GM12801 (cell line): ENCODE measurements around the gene HTRA1.

Experiments used
- TF ChIP-seq, protein P1 (sequence below): IDR thresholded peaks from one replicate; pipeline ENCODE4 v1.5.1; 2011; ENCODE audit warnings: control low read depth; ENCODE audit not compliant: insufficient read length; ENCODE audit errors: extremely low read depth

Gene HTRA1

DNA sequence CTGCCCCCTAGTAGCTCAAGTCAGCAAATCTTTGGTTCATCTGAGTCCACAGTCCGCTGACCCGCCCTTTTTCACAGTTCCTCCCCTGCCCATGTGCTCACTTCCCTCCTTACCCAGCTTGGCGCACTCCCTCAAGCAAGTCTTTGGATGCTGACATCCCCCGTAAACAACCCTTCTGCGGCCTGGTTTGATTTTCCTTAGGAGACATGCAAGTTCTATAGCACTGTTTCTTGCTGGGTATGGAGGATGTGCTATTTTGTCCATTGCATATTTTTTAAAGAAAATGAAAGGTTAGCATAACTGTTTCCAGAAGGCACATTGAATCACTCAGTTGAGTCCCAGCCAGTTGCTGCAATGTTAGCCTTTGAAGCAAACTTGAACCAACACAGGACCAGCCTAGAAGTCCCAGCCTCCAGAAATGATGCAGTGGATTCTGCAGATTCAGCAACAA is 38.2 kb downstream of the HTRA1 start:
- TF ChIP-seq, protein P1, sequence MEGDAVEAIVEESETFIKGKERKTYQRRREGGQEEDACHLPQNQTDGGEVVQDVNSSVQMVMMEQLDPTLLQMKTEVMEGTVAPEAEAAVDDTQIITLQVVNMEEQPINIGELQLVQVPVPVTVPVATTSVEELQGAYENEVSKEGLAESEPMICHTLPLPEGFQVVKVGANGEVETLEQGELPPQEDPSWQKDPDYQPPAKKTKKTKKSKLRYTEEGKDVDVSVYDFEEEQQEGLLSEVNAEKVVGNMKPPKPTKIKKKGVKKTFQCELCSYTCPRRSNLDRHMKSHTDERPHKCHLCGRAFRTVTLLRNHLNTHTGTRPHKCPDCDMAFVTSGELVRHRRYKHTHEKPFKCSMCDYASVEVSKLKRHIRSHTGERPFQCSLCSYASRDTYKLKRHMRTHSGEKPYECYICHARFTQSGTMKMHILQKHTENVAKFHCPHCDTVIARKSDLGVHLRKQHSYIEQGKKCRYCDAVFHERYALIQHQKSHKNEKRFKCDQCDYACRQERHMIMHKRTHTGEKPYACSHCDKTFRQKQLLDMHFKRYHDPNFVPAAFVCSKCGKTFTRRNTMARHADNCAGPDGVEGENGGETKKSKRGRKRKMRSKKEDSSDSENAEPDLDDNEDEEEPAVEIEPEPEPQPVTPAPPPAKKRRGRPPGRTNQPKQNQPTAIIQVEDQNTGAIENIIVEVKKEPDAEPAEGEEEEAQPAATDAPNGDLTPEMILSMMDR: no peak

DNA sequence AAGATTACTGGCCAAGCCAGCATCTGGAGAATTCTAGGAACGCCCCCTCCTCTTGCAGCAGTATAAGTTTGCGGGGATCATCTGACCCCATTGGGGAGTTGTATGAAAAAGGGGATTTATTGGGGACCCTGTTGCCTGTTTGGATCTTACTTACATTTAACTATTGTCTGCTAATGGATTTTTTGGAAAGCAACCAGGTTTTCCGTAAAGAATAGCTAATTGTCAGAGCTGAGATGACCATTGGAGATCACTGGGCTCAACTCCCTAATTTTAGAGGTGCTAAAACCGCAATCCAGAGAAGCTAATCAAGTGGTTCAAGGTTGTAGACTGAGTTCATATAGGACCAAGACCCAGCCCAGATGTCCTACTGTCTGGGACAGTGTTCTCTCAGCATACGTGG is 38.8 kb downstream of the HTRA1 start:
- TF ChIP-seq, protein P1: no peak

DNA sequence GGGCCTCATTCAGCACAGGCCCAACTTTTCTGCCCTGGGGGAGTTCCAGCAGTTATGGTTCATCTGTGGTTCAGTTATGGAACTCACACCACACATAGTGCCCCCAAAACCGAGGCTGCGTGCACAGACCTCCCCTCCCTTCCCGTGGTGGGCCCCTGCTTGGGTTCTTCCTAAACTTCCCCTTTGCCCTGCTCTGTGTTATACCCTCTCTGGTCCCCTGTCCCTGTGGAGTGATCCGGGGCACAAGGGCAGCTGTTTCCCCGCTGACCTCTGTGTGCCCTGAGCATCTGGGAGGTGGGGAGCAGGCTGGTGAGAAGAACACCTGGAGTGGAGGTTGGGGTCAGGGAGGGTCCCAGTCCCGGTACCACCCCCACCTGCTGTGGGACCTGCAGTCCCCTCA is 39.4 kb downstream of the HTRA1 start:
- TF ChIP-seq, protein P1: no peak

DNA sequence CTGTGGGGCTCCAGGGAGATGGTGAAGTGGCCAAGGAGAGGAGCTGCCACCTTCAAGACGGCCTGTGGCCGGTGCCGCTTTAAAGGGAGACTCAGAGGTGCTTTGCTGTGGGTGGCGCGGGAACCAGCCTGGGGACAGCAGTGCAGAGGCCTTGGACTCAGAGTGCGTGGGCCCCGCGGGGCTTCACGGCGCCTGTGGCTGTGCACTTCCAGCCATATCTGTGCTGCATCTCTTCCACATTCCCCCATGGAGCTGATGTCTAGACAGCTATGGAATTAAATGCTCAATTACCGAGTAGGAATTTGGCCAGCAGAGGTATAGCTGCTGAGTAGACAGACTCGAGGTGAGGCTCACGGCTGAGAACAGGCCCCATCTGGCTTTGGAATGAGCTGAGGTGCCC is 41.7 kb downstream of the HTRA1 start:
- TF ChIP-seq, protein P1: no peak

DNA sequence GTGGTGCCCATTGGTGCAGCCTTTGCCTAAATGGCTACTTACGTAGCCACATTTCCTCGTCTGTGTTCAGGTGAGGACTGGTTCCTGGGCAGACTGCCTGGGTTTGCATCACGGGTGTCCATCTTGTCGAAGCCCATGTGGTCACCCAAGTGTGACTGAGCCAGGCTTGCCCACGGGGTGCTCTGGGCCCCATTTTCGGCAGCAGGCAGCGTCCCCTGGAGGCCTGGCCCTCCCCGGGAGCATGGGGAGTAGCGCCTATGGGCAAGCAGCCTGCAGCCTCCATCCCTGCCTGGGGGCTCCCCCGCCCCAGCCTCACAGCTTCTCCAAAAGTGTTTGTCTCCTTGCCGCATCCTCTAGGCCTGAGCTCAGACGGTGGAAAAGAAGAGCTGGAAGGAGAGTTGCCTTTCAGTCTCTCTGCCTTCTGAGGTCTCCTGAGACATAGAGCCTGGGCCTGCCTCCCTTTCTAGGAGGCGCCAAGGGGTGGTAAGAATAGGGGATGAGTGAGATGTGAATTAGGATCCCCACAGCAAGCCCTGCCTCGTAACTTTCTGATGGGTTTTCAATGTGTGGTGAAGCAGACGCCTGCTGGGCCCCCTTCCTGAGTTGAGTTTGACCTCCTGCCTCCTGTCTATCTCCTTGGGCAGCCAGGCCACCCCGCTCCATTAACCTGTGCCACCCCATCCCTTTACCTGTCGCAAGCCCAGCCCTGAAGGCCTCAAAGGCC is 42.7 kb downstream of the HTRA1 start:
- TF ChIP-seq, protein P1: no peak

DNA sequence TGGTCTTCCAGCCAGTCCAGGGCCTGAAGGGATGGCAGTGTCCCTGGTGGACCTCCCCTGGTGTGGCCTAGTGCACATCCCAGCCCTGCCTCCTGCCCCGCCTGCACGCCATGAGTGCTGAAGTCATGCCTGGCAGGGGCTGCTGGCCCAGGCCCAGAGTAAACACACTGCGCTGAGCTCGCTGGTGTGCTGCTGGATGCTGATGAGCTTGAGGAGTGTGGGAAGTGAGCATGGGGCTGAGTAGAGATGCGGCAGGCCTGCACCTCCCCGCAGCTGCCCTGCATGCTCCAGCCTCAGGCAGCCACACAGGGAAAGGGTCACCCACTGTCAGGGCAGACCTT is 43.2 kb downstream of the HTRA1 start:
- TF ChIP-seq, protein P1: no peak

DNA sequence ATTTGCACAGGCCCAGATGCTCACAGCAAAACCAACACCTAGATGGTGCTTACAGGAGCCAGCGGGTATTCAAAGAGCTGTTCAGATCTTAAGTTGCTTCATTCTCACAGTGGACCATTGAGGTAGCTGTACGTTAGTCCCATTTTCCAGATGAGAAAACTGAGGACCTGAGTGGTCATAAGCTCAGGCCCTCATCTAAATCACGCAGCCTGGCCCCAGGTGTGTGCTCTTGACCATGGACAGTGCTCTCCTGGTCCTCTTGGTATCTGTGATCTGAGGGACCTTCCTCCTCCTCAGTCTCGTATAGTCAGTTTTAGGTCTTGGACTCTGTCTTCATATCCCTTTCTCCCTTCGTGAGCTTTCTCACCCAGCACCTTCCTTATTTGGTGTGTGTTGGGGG is 43.7 kb downstream of the HTRA1 start:
- TF ChIP-seq, protein P1: no peak
